Measurements from ENCODE around the gene ENAM. TPM values are rescaled to one million over a fixed set of nuclear protein-coding genes. Genes with fewer than 3 reads are reported as not detected.
"Not testable (repeated sequence)": the region's sequence is repeated elsewhere in the genome, so short reads cannot be mapped to it uniquely, and the experiment has no call there.

Gene ENAM
- total and polyA plus RNA-seq, 5 experiments from 2014 or later: not detected

GRCh38 chr4:70688795-70689231 lies 60.3 kb downstream of the ENAM start:
- Mint-ChIP-seq H3K4me1 (peaks cover 19 to 52% (median 41%) of the 10 kb centered on the region in 4 donors), H3K27ac (peak overlapping the region; percentile 98 to 100 (median 99)), H3K27me3 (no peaks in the 10 kb centered on the region), H3K4me3 (peak overlapping the region; percentile 95 to 100 (median 98)), H3K9me3 (peaks cover 0 to 12% (median 0%) of the 10 kb centered on the region in 9 donors), H3K36me3 (peaks cover 11 to 18% (median 17%) of the 10 kb centered on the region in 3 donors)
- POLR2A ChIA-PET: interaction anchor here (0.6 to 4.7 kb wide), 10 partner anchors 8 to 213 kb away, joined by 3 to 109 read pairs (median 5); partner anchors contain the start of genes GRSF1 and MOB1B
- ATAC-seq (no peak), DNase-seq (peak in 4 of 10 donors; percentile 10 to 57 (median 16))

GRCh38 chr4:70691661-70692060 lies 63.1 kb downstream of the ENAM start:
- peaks cover 11 to 18% (median 17%) of the 10 kb centered on the region in 3 donors for H3K36me3 Mint-ChIP-seq
- no peaks in the 10 kb centered on the region for H3K27me3 Mint-ChIP-seq
- POLR2A ChIA-PET: interaction anchor here (0.6 to 2.9 kb wide), 2 partner anchors 13 to 45 kb away, joined by 4 to 19 read pairs; no protein-coding TSS in a partner anchor
- no peak for DNase-seq
- peak overlapping the region in 3 of 10 donors; percentile 7 to 39 (median 24) for H3K4me3 Mint-ChIP-seq
- peaks cover 0 to 12% (median 0%) of the 10 kb centered on the region in 9 donors for H3K9me3 Mint-ChIP-seq
- H3K27ac Mint-ChIP-seq: peak overlapping the region in 6 of 10 donors; percentile 24 to 89 (median 67)
- ATAC-seq: no peak
- H3K4me1 Mint-ChIP-seq: peaks cover 19 to 49% (median 41%) of the 10 kb centered on the region in 4 donors

- not testable (repeated sequence) for H3K9me3 Mint-ChIP-seq, H3K4me3 Mint-ChIP-seq, DNase-seq, H3K27me3 Mint-ChIP-seq, ATAC-seq, H3K27ac Mint-ChIP-seq
- Mint-ChIP-seq H3K4me1 (peaks cover 6 to 26% (median 17%) of the 10 kb centered on the region in 4 donors), H3K36me3 (peaks cover 4 to 14% (median 13%) of the 10 kb centered on the region in 3 donors)
- POLR2A ChIA-PET: interaction anchor here (0.6 kb wide), 1 partner anchor 37 kb away, joined by 3 read pairs; no protein-coding TSS in a partner anchor
Measured at GRCh38 chr4:70694633-70695032, 66.1 kb downstream of the ENAM start.

Other genes starting within 250 kb of the ENAM start
- not detected for gene SMR3B, start 245.6 kb upstream of the ENAM start, total RNA-seq
- not detected for gene SMR3B, start 245.6 kb upstream of the ENAM start, polyA plus RNA-seq
- gene OPRPN, start 230.8 kb upstream of the ENAM start, total RNA-seq: not detected
- gene OPRPN, start 230.8 kb upstream of the ENAM start, polyA plus RNA-seq: not detected
- gene MUC7, start 156.5 kb upstream of the ENAM start, total RNA-seq: not detected
- not detected for gene MUC7, start 156.5 kb upstream of the ENAM start, polyA plus RNA-seq
- gene AMTN, start 110.2 kb upstream of the ENAM start, total RNA-seq: not detected
- gene AMTN, start 110.2 kb upstream of the ENAM start, polyA plus RNA-seq: not detected
- not detected for gene AMBN, start 36.5 kb upstream of the ENAM start, total RNA-seq
- not detected for gene AMBN, start 36.5 kb upstream of the ENAM start, polyA plus RNA-seq
- 1 to 10 TPM; 4.7 to 6.9 TPM for gene JCHAIN, start 37.8 kb downstream of the ENAM start, total RNA-seq
- gene JCHAIN, start 37.8 kb downstream of the ENAM start, polyA plus RNA-seq: 1 to 10 TPM in 2 of 3 donors, under 1 TPM in 1; 0.17 to 3.1 (median 2.7) TPM
- gene UTP3, start 59.8 kb downstream of the ENAM start, total RNA-seq: 10 to 100 TPM; 44.5 to 44.7 TPM
- gene UTP3, start 59.8 kb downstream of the ENAM start, polyA plus RNA-seq: 10 to 100 TPM in 2 of 3 donors, 1 to 10 TPM in 1; 9.7 to 20.3 (median 13.9) TPM
- 10 to 100 TPM; 41.9 to 42.9 TPM for gene RUFY3, start 93.2 kb downstream of the ENAM start, total RNA-seq
- 1 to 10 TPM; 8.4 to 9.3 (median 8.6) TPM for gene RUFY3, start 93.2 kb downstream of the ENAM start, polyA plus RNA-seq
- gene GRSF1, start 211.1 kb downstream of the ENAM start, total RNA-seq: 10 to 100 TPM; 57.5 to 59.5 TPM
- gene GRSF1, start 211.1 kb downstream of the ENAM start, polyA plus RNA-seq: 10 to 100 TPM; 71.8 to 96.6 (median 84.4) TPM